GM21825 (cell line): ENCODE measurements around the gene GNB4.

Experiments used
- ATAC-seq: cut with Tn5 transposase; IDR thresholded peaks from one replicate; pipeline ENCODE4 v1.9.1; 2021; ENCODE audit warnings: mild to moderate bottlenecking, moderate library complexity; ENCODE audit not compliant: unreplicated experiment

Gene GNB4

GRCh38 chr3:179451265-179452175 lies at the start of gene GNB4:
GNB4 (minus strand) TSS chr3:179451470; CDS start chr3:179426200, 25,270 bp downstream.
- peak; percentile 85 for ATAC-seq

- no peak for ATAC-seq
Observed at GRCh38 chr3:179495483-179495882, 44.2 kb upstream of the GNB4 start.

- ATAC-seq = no peak
Observed at GRCh38 chr3:179493260-179493659, 42.0 kb upstream of the GNB4 start.

GRCh38 chr3:179488213-179488612 lies 36.9 kb upstream of the GNB4 start:
- no peak for ATAC-seq

GRCh38 chr3:179486806-179487205 lies 35.5 kb upstream of the GNB4 start:
- ATAC-seq = no peak

- ATAC-seq = no peak
Observed at GRCh38 chr3:179482857-179483256, 31.6 kb upstream of the GNB4 start.

GRCh38 chr3:179476215-179476614 lies 24.9 kb upstream of the GNB4 start:
- ATAC-seq = no peak

GRCh38 chr3:179474480-179474879 lies 23.2 kb upstream of the GNB4 start:
- no peak for ATAC-seq

GRCh38 chr3:179473565-179473964 lies 22.3 kb upstream of the GNB4 start:
- no peak for ATAC-seq

- no peak for ATAC-seq
Observed at GRCh38 chr3:179464323-179465092, 13.2 kb upstream of the GNB4 start.

GRCh38 chr3:179463319-179463718 lies 12.0 kb upstream of the GNB4 start:
- ATAC-seq = no peak

GRCh38 chr3:179460260-179460659 lies 9.0 kb upstream of the GNB4 start:
- no peak for ATAC-seq

- ATAC-seq = no peak
Observed at GRCh38 chr3:179455954-179456353, 4.7 kb upstream of the GNB4 start.

- ATAC-seq = no peak
Observed at GRCh38 chr3:179454887-179455286, 3.6 kb upstream of the GNB4 start.

GRCh38 chr3:179453967-179454366 lies 2.7 kb upstream of the GNB4 start:
- ATAC-seq = no peak

- ATAC-seq = no peak
Observed at GRCh38 chr3:179452872-179453271, 1.6 kb upstream of the GNB4 start.

- ATAC-seq = no peak
Observed at GRCh38 chr3:179452176-179452564, 900 bp upstream of the GNB4 start.

GRCh38 chr3:179450901-179451264 lies 387 bp downstream of the GNB4 start:
- ATAC-seq = peak; percentile 27

GRCh38 chr3:179450261-179450701 lies 989 bp downstream of the GNB4 start:
- no peak for ATAC-seq

- no peak for ATAC-seq
Observed at GRCh38 chr3:179449636-179450035, 1.6 kb downstream of the GNB4 start.

- ATAC-seq = no peak
Observed at GRCh38 chr3:179447251-179447650, 4.0 kb downstream of the GNB4 start.

GRCh38 chr3:179446501-179446900 lies 4.8 kb downstream of the GNB4 start:
- ATAC-seq = no peak
